Endothelial cell (in vitro differentiated cells): ENCODE results near the gene TRPT1. TPM values are rescaled to one million over a fixed set of nuclear protein-coding genes. Genes with fewer than 3 reads are reported as not detected.

Source experiments
- DNase-seq: peaks from one replicate; pipeline ENCODE4 v3.0.0; 2021; ENCODE audit warnings: low spot score
- H3K27ac Mint-ChIP-seq: one replicate; pipeline ENCODE4 v1.8.0; 2021; ENCODE audit warnings: mixed read lengths, inconsistent platforms; ENCODE audit not compliant: unreplicated experiment
- H3K27me3 Mint-ChIP-seq: one replicate; pipeline ENCODE4 v1.8.0; 2021; ENCODE audit warnings: mild to moderate bottlenecking, moderate library complexity, mixed read lengths, inconsistent platforms; ENCODE audit not compliant: unreplicated experiment
- H3K36me3 Mint-ChIP-seq: one replicate; pipeline ENCODE4 v1.8.0; 2021; ENCODE audit warnings: mild to moderate bottlenecking, low read depth, mixed read lengths, inconsistent platforms; ENCODE audit not compliant: unreplicated experiment
- H3K4me1 Mint-ChIP-seq: one replicate; pipeline ENCODE4 v1.8.0; 2021; ENCODE audit warnings: mild to moderate bottlenecking, mixed read lengths, inconsistent platforms; ENCODE audit not compliant: unreplicated experiment
- H3K4me3 Mint-ChIP-seq: one replicate; pipeline ENCODE4 v1.8.0; 2021; ENCODE audit warnings: mild to moderate bottlenecking, mixed read lengths, inconsistent platforms; ENCODE audit not compliant: unreplicated experiment
- H3K9me3 Mint-ChIP-seq: one replicate; pipeline ENCODE4 v1.8.0; 2021; ENCODE audit warnings: mixed read lengths, inconsistent platforms; ENCODE audit not compliant: unreplicated experiment
- CTCF ChIP-seq: fragments of 200-600 bp; sonication (generic); IDR thresholded peaks from one replicate; pipeline ENCODE4 v1.5.0; 2021; ENCODE audit warnings: antibody characterized with exemption; ENCODE audit not compliant: unreplicated experiment
- long read RNA-seq: library from polyadenylated mRNA; unstranded; transcript quantifications from one replicate; pipeline ENCODE4 v2.0.0, GENCODE V29; 2020; ENCODE audit not compliant: unreplicated experiment
- total RNA-seq: library from RNA; stranded (reverse); fragmentation: NEBNext Ultra II Directional; extraction: Animal tissue kit (Norgen Biotek cat#: 25700); gene quantifications from one replicate; pipeline ENCODE4 v1.2.1, GENCODE V29; 2021; ENCODE audit not compliant: unreplicated experiment

Gene TRPT1
- total RNA-seq = 23.2 TPM
- long read RNA-seq, partial matches to known transcripts = 0 of 10 reads
- long read RNA-seq, other reads (novel, unspliced or antisense) = 9 of 10 reads

- peaks cover 3% of the 10 kb centered on the region for H3K4me1 Mint-ChIP-seq
- DNase-seq = peak; percentile 86
These were observed at the start of gene TRPT1, which contains the start of gene NUDT22 for GRCh38 chr11:64225608-64226506. Gene TRPT1 (minus strand): TSS chr11:64226186. CDS start chr11:64225860, 326 bp downstream. Gene NUDT22 (plus strand): TSS chr11:64226274. CDS start chr11:64226653, 379 bp downstream.

GRCh38 chr11:64275031-64275800 is 49.2 kb upstream of the TRPT1 start:
- Mint-ChIP-seq H3K9me3 (no peaks in the 10 kb centered on the region), H3K36me3 (peaks cover 5% of the 10 kb centered on the region)

More at GRCh38 chr11:64225608-64226506, at the start of gene TRPT1, which contains the start of gene NUDT22:
- Mint-ChIP-seq H3K36me3 (no peaks in the 10 kb centered on the region), H3K9me3 (no peaks in the 10 kb centered on the region), H3K4me3 (peak within 1 kb of the TSS; percentile 88), H3K27me3 (peaks cover 5% of the 10 kb centered on the region), H3K27ac (no peak within 1 kb of the TSS)
- TF ChIP-seq CTCF = peak; percentile 46

GRCh38 chr11:64269540-64270220 is 43.7 kb upstream of the TRPT1 start:
- Mint-ChIP-seq H3K27me3 (peaks cover 18% of the 10 kb centered on the region), H3K4me3 (peak overlapping the region; percentile 95), H3K36me3 (peaks cover 14% of the 10 kb centered on the region), H3K27ac (peak overlapping the region; percentile 96), H3K9me3 (no peaks in the 10 kb centered on the region), H3K4me1 (peaks cover 17% of the 10 kb centered on the region)
- TF ChIP-seq CTCF = no peak
- peak; percentile 94 for DNase-seq

More at GRCh38 chr11:64275031-64275800, 49.2 kb upstream of the TRPT1 start:
- peaks cover under 1% of the 10 kb centered on the region for H3K4me1 Mint-ChIP-seq
- DNase-seq = no peak
- TF ChIP-seq CTCF = no peak
- no peak overlapping the region for H3K27ac Mint-ChIP-seq
- H3K4me3 Mint-ChIP-seq = no peak overlapping the region
- H3K27me3 Mint-ChIP-seq = peaks cover 2% of the 10 kb centered on the region

GRCh38 chr11:64268893-64269539 is 43.0 kb upstream of the TRPT1 start:
- no peak for DNase-seq
- peaks cover 14% of the 10 kb centered on the region for H3K36me3 Mint-ChIP-seq
- TF ChIP-seq CTCF = no peak
- peak overlapping the region; percentile 95 for H3K27ac Mint-ChIP-seq
- peak overlapping the region; percentile 87 for H3K4me3 Mint-ChIP-seq
- peaks cover 17% of the 10 kb centered on the region for H3K4me1 Mint-ChIP-seq
- no peaks in the 10 kb centered on the region for H3K9me3 Mint-ChIP-seq
- peaks cover 20% of the 10 kb centered on the region for H3K27me3 Mint-ChIP-seq
